Heart left ventricle (tissue), 16 donors: ENCODE results near the gene PRKCH. TPM values are rescaled to one million over a fixed set of nuclear protein-coding genes. Genes with fewer than 3 reads are reported as not detected.

Experiments
- ATAC-seq, 4 donors: fragments of 200-7000 bp; cut with Tn5 transposase; one replicate each; pipeline ENCODE4 v1.9.1; 2020 to 2022; ENCODE audit warnings: moderate library complexity in 4 of 4, mild to moderate bottlenecking in 3 of 4, moderate number of reproducible peaks in 1 of 4
- DNase-seq, 5 donors: peaks; one replicate each; pipeline ENCODE4 v3.0.0-alpha.2; 2020
- H3K27ac ChIP-seq, 12 donors: fragments of 200-600 bp; sonication (generic) in 4 of 12; one replicate each; pipeline versions ENCODE4 v1.5.0 to v1.8.0; 2016 to 2022; ENCODE audit warnings: mild to moderate bottlenecking in 2 of 12
- H3K27me3 ChIP-seq, 9 donors: fragments of 200-600 bp; sonication (generic) in 2 of 9; one replicate each; pipeline versions ENCODE4 v1.5.1 to v1.8.0; 2016 to 2022; ENCODE audit warnings: mild to moderate bottlenecking in 3 of 9
- H3K36me3 ChIP-seq, 9 donors: fragments of 200-600 bp; sonication (generic) in 2 of 9; one replicate each; pipeline versions ENCODE4 v1.5.0 to v1.8.0; 2018 to 2022; ENCODE audit warnings: mild to moderate bottlenecking in 2 of 9
- H3K4me1 ChIP-seq, 12 donors: fragments of 200-600 bp; sonication (generic) in 4 of 12; one replicate each; pipeline versions ENCODE4 v1.5.0 to v1.8.0; 2016 to 2022; ENCODE audit warnings: mild to moderate bottlenecking in 3 of 12
- H3K4me3 ChIP-seq, 12 donors: fragments of 200-600 bp; sonication (generic) in 4 of 12; one replicate each; pipeline versions ENCODE4 v1.5.0 to v1.8.0; 2017 to 2022; ENCODE audit warnings: mild to moderate bottlenecking in 9 of 12, moderate library complexity in 4 of 12
- H3K9me3 ChIP-seq, 12 donors: fragments of 200-600 bp; sonication (generic) in 4 of 12; one replicate each; pipeline versions ENCODE4 v1.5.0 to v1.8.0; 2016 to 2022; ENCODE audit warnings: mild to moderate bottlenecking in 1 of 12
- POLR2A ChIP-seq, 2 donors: fragments of 450-650 bp; IDR thresholded peaks; one replicate each; pipeline ENCODE4 v1.6.1; 2017; ENCODE audit warnings: antibody characterized with exemption in 2 of 2, mild to moderate bottlenecking in 2 of 2, moderate library complexity in 2 of 2
- WGBS, 4 donors: extraction: QIAGEN DNeasy Blood & Tissue Kit in 2 of 4; methylation state at CpG; one replicate each; pipeline versions ENCODE4 v1.1.5 to v1.1.7; 2013 to 2018; 5-methylcytosine and 5-hydroxymethylcytosine counted together
- intact Hi-C, 10 donors: fragments of 100-400 bp; cut with DNase I; formaldehyde crosslinking; loops; one replicate each; pipeline versions ENCODE4 v1.11.1 to v1.14.2; 2022
- polyA plus RNA-seq, 2 donors: library from polyadenylated mRNA; stranded (reverse); fragments of 200-250 nt; gene quantifications; one replicate each; pipeline ENCODE4 v1.2.3, GENCODE V29; 2013
- total RNA-seq, 9 donors: library from RNA; depleted of rRNA in 2 of 9; stranded (reverse); fragments of >200 nt in 2 of 9; fragmentation: NEBNext Ultra II Directional in 3 of 9; extraction: Animal tissue kit (Norgen Biotek cat#: 25700) in 3 of 9; gene quantifications; one replicate each; pipeline versions ENCODE4 v1.1.0 to v1.2.4, GENCODE V29; 2016 to 2023
- TF ChIP-seq, protein P1 (sequence below), 12 donors: fragments of 200-600 bp; sonication (generic) in 4 of 12; IDR thresholded peaks; one replicate each; pipeline versions ENCODE4 v1.5.0 to v1.8.0; 2018 to 2022; ENCODE audit warnings: antibody characterized with exemption in 12 of 12, mild to moderate bottlenecking in 5 of 12
- donor health status: ischemic (EF 13 %, LVEDD 7.1; RV severe dilation, severe dysfunction).
- donor health status: healthy with polysubstance abuse.
- donor health status: DM: no; HTN: yes; CAD: no.
- donor health status: DM: no; HTN: no; CAD: no.
- donor health status: ischemic (EF 25% LVEDD 6.9; RV normal size, moderate dysfunction).
- donor health status: ischemic (EF 25% LVEDD 5.7; RV mildly dilated, moderate dysfunction).
- donor health status: healthy.
- donor health status: DM: yes; HTN: yes; CAD: no.
- donor health status: ischemic (EF 35%, LVEDD 5.7; RV mildly dilated, moderate dysfunction).
- donor health status: nonischemic (EF 11% LVEDD 7.7; RV severe dilation, severe dysfunction).
- donor health status: DM: yes; HTN: yes; CAD: no.
- donor health status: PGD.
- donor health status: ischemic (EF 29% LVEDD 5.4; RV normal size, mild dysfunction).
- donor health status: nonischemic (EF 23%, LVEDD 6.1; RV moderate dilation, normal function).

The PRKCH gene
- total and polyA plus RNA-seq, 11 donors, result 6.1 to 49.2 (median 21.7) TPM

DNA sequence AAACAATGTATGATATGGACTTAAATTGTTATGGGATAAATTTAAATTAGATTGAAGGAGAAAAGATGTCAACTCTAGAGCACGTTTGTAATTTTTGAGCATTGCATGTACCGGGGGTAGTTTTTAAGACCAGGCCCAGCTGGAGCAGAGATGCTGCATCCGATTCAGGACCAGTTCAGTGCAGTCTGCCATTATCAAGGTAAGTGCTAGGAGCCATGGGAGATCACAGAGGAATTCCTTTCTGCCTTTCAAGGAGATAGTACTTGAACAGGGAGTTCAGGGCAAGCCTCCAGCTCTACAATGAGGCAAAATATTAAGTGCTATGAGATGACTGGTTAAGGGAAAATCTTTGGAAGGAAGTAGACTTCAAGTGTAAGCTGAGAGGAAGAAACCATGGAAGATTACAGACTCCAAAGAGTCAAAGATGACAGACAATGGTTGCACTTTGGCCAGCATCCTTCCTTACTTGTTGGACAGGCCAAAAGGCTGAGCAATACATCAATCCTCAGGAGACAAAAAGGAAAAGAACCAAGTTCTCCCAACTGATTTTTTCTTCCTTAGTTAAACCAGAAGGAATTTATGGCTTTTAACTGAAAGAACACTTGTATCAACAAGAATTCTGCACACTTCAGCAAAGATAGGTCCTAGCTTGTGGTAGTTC, 260.7 kb downstream of the PRKCH start:
- DNase-seq, result peak in 1 of 5 donors; percentile 45
- Histone ChIP-seq H3K27ac (peak overlapping the region in 10 of 12 donors; percentile 6 to 88 (median 30)), H3K4me1 (peaks cover 8 to 48% (median 26%) of the 10 kb centered on the region in 12 donors), H3K4me3 (no peak overlapping the region), H3K27me3 (no peaks in the 10 kb centered on the region), H3K9me3 (no peaks in the 10 kb centered on the region), H3K36me3 (no peaks in the 10 kb centered on the region)
- peak in 2 of 4 donors; percentile 47 to 53 for ATAC-seq
- intact Hi-C loops, result loop anchor here in 5 of 10 donors (5.0 to 10.0 kb wide), 3 partner anchors 105 to 253 kb away; partner anchors contain the start of gene HIF1A (in 3 of the 5)
- WGBS, 4 donors, result 71 to 90% (median 83%) methylated on average over 3 of the region's 3 CpGs
- TF ChIP-seq, protein P1, sequence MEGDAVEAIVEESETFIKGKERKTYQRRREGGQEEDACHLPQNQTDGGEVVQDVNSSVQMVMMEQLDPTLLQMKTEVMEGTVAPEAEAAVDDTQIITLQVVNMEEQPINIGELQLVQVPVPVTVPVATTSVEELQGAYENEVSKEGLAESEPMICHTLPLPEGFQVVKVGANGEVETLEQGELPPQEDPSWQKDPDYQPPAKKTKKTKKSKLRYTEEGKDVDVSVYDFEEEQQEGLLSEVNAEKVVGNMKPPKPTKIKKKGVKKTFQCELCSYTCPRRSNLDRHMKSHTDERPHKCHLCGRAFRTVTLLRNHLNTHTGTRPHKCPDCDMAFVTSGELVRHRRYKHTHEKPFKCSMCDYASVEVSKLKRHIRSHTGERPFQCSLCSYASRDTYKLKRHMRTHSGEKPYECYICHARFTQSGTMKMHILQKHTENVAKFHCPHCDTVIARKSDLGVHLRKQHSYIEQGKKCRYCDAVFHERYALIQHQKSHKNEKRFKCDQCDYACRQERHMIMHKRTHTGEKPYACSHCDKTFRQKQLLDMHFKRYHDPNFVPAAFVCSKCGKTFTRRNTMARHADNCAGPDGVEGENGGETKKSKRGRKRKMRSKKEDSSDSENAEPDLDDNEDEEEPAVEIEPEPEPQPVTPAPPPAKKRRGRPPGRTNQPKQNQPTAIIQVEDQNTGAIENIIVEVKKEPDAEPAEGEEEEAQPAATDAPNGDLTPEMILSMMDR (IDR thresholded peaks at IDR 0.05), result no peak
- TF ChIP-seq POLR2A (IDR thresholded peaks at IDR 0.05), result no peak

DNA sequence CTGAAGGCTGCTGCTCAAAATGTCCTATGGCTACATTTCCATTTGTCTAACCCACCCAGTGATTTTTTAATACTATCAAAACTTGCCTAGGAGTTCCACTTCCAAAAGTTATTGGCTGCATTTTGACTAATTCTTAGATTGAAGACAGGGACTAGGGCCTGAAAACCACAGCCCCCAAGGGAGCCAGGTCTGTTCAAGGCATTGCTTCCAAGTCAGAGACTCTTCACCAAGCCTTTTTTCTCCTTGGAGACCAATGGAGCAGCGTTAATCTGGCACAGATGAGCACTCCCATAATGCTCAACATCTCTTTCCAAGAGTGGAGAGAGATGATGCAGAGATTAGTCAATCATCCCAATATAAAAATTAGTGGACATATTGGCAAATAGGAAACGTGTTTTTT, 261.4 kb downstream of the PRKCH start:
- intact Hi-C loops, result loop anchor here in 5 of 10 donors (5.0 to 10.0 kb wide), 3 partner anchors 106 to 252 kb away; partner anchors contain the start of gene HIF1A (in 3 of the 5)
- TF ChIP-seq POLR2A (IDR thresholded peaks at IDR 0.05), result no peak
- TF ChIP-seq, protein P1 (IDR thresholded peaks at IDR 0.05), result no peak
- no peaks in the 10 kb centered on the region for H3K36me3 ChIP-seq
- no peaks in the 10 kb centered on the region for H3K9me3 ChIP-seq
- DNase-seq, result peak in 2 of 5 donors; percentile 43 to 48
- no peak overlapping the region for H3K4me3 ChIP-seq
- H3K27ac ChIP-seq, result peak overlapping the region in 10 of 12 donors; percentile 6 to 88 (median 30)
- peak in 1 of 4 donors; percentile 28 for ATAC-seq
- H3K4me1 ChIP-seq, result peaks cover 8 to 54% (median 29%) of the 10 kb centered on the region in 12 donors
- WGBS, 4 donors, result 74 to 83% (median 77%) methylated on average over 2 of the region's 2 CpGs
- H3K27me3 ChIP-seq, result no peaks in the 10 kb centered on the region

DNA sequence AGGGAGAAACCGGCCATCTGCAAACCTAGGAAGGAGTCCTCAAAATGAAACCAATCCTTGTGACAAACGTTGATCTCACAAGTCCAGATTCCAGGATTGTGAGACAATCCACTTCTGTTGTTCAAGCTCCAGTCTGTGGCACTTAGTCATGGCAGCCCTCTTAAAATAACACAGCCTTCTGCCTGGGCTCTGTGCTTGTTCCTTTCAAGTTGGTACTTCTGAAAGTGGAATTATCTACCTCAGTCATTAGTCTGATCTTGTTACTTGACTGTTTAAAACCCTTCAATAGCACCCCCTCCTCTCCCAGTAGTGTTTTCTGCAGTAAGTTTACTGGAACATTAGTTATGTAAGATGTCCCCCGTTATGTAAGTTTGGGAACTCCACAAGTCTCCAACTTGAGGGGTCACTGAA, 263.0 kb downstream of the PRKCH start:
- H3K9me3 ChIP-seq, result no peaks in the 10 kb centered on the region

More for the DNA sequence above, 263.0 kb downstream of the PRKCH start:
- no peak for TF ChIP-seq POLR2A (IDR thresholded peaks at IDR 0.05)
- TF ChIP-seq, protein P1 (IDR thresholded peaks at IDR 0.05), result no peak
- no peak overlapping the region for H3K4me3 ChIP-seq
- H3K36me3 ChIP-seq, result no peaks in the 10 kb centered on the region
- ATAC-seq (peak in 2 of 4 donors; percentile 28 to 54), DNase-seq (no peak)
- WGBS, 4 donors, result 68 to 74% (median 69%) methylated on average over 3 of the region's 3 CpGs
- intact Hi-C loops, result loop anchor here in 5 of 10 donors (5.0 to 10.0 kb wide), 3 partner anchors 107 to 250 kb away; partner anchors contain the start of gene HIF1A (in 3 of the 5)
- peak overlapping the region in 2 of 12 donors; percentile 74 to 88 for H3K27ac ChIP-seq
- peaks cover 8 to 64% (median 32%) of the 10 kb centered on the region in 12 donors for H3K4me1 ChIP-seq
- H3K27me3 ChIP-seq, result no peaks in the 10 kb centered on the region
